Frontal cortex (tissue), 4 donors: ENCODE data around the gene NENF. TPM values are rescaled to one million over a fixed set of nuclear protein-coding genes. Genes with fewer than 3 reads are reported as not detected.
"Not testable (repeated sequence)": the region's sequence is repeated elsewhere in the genome, so short reads cannot be mapped to it uniquely, and the experiment has no call there.

ENCODE experiments used
- DNase-seq, 2 donors: peaks; one replicate each; pipeline ENCODE4 v3.0.0; 2012; ENCODE audit warnings: low spot score in 2 of 2
- FAIRE-seq: peaks from 2 replicates; lab custom pipeline; 2012; peaks lifted over from hg19 to GRCh38; lab: Jason Lieb, UNC
- total RNA-seq: library from RNA; depleted of rRNA; stranded (reverse); fragments of >200 nt; gene quantifications from one replicate; pipeline ENCODE4 v1.2.3, GENCODE V29; 2014
- donor health status: control.
- donor health status: control.
- donor health status: control.

The NENF gene
- total RNA-seq, 1 donor from 2014 or later, result 21.2 TPM

DNA sequence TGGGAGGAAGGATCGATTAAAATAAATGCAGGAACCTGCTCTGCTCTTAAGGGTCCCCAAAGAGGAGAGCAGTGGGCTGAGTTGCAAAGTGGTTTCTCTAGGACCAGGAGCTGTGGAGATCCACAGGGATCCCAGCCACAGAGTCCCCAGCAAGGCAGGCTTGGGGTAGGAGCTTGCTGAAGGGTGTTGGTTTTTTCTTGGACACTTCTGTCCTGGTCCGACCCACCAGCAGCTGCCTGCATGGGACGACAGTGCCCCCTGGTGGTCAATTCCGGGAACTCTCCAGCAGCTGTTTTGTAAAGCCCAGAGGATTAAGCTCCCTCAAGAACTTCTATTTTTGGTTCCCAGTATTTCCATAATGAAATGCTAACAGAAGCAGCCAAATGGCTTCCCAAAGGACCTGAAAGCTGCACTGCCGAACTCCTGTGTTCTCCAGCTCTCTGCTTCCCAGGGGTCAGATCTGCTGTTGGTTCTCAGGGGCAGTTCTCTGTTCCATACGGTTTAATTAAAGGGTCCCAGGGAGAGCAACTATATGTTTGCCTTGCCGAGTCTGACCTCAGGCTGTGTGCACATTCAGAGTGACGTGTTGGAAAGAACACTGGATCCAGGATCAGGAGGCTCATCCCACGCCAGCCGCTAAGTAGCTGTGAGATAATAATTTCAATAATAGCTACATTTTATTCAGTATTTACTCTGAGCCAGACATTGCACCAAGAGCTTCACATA lies 23.2 kb downstream of the NENF start:
- FAIRE-seq (no peak), DNase-seq (peak; percentile 67 to 81)

DNA sequence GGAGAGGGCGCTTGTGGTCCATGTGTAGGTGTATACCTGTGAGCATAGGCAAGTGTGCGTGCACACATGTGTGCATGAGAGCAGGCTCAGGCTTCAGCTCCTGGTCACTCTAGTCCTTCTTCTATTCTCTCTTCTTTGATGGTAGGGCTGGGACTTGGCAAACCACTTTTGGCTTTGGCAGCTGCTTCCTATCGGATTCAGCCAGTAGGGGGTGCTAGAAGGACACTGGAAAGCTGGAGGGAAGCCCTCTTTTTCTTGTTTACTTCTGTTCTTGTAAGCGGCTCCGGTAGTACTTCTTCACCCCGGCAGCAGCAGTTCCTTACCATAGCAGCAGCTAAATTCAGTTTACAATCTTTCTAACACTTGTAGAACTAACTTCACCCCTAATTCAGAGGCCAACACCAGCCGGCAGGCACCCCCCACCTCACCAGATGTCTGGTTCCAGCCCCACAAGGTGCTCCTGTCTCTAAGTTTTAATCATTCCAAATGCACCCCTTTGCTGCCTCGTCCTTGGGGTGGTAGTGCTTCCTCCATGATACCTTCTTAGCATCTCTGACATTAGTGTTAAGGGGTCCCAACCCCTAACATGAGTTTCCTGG lies 25.1 kb downstream of the NENF start:
- DNase-seq (no peak), FAIRE-seq (no peak)

DNA sequence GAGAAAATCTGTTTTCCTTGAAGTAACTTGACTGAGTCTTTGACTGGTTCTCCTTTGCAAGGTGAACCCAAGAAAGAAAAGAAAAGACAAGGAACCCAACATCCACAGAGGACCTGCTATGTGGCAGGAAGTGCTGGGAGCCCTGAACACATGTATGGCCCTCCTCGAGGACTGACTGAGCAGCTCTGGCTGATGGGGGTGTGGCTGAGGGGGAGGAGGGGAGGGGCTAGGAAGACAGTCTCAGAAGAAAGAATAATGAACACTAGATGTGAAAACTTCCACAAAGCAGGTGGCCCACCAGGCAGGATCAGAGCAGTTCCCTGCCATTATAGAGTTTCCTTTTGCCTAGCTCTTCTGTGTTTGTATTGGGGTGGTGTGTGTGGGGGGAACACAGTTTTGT lies 26.1 kb downstream of the NENF start:
- no peak for FAIRE-seq
- no peak for DNase-seq

DNA sequence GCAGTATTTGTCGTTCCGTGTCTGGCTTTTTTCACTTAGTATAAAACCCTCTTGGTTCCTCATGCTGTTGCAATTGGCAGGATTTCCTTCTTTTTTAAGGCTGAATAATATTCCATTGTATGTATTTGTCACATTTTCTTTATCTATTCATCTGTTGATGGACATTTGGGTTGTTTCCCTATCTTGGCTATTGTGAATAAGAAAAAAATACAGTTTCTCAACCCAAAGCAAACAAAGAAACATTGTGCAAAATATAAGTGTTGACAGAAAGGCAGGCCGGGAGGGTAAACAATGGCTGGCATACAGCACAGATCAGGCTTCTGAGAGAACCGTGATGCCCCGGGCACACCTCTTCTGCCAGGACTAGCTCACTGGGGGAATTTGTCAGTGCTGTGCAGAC lies 26.9 kb downstream of the NENF start:
- FAIRE-seq (peak; percentile 94), DNase-seq (peak in 1 of 2 donors; percentile 65)

DNA sequence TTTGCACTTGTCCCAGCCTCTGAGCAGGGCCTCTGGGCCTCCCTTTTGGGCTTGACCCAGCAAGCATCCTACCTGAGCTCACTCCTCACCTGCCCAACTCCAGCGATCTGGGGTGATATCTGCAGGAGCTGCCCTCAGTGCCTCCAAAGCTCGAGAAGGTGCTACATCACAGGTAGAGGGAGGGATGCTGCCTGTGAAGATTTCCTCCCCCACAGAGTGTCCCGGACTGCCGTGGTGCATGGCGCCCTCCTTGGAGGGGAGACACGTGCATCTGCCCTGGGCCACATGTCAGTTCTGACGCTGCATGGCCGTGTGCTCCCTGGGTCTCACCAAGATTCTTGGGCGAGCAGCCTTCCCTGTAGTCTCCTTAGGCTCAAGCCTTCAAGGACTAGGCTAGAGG lies 27.7 kb downstream of the NENF start:
- FAIRE-seq (no peak), DNase-seq (no peak)

DNA sequence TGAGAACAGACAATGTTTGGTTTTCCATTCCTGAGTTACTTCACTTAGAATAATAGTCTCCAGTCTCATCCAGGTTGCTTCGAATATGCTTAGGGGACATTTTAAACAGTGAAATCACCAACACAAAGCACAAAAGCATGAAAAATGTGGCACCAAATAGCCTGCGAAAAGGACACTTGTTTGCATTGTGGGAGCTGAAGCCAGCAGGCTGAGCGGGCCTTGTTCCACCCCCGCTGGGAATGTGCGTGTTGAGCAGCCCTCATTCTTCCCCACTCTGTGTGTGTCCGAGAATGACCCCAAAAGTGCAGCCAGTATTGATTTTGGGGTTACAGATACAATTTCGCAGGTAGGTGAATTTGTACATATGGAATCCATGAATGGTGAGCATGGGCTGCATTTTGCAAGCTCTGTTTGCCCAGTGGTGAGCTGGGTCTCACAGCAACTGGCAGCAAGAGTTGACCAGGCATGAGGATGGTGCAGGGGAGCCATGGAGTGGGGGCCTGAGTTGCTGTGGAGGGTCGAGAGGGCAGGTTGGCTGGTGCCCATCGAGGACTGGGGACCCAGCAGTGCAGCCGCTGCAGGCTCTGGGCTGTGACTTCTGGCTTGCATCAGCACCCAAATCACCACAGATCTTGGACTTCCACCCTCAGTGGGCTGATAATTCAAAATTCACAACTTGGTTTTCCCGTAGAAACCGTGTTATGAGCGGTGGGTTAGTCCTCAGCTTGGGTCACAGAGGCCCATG lies 29.4 kb downstream of the NENF start:
- FAIRE-seq, result no peak
- DNase-seq, result no peak

DNA sequence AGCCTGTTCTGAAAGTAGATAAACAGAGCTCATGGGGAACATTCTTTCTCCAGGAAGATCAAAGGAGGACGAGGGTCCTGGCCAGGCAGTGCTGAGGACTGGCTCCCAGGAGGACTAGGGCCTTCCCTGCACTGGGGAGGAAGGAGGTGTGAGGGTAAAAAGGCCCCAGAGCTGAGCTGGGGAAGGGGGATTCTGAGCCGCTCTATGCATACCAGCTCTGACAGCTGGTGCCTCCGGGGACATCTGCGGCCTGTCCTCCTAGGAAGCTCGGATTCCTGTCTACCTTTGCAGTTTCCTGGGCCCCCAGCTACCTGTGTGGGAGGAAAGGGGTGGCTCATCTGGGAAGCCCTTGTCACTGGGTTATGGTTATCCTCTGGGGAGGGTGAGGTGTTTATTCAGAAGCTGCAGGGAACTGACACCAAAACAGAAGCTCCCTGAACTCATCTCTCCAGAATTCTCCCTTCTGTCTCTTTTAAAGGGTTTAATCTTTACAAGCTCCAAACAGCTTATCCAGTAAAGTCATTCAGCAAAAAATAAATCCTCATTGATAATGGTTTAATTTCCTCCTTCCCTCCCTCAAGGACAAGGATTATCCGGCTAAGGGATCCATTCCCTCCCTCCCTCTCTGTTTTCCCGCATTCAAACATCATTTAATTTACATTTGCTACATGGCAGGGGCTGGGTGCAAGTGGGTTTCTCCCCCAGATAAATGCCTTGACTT lies 31.0 kb downstream of the NENF start:
- FAIRE-seq (no peak), DNase-seq (no peak)

DNA sequence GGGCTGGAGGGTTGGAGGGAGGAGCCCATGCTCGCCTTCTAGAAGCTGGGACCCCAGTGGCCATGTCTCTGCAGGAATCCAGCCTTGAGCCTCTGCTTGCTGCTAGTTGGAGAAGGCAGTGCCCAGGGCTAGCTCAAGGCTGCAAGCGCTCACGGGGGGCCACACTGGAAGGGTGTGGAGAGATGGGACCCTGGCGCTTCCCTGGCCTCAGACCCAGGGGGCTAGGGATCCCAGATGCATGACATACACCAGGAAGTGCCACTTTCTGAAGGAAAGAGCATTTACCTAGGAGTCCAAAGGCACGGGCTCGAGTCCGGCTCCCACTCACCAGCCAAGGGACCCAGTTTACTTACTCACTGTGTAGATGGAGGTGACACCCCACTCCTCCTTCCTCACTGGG lies 32.6 kb downstream of the NENF start:
- DNase-seq, result no peak
- no peak for FAIRE-seq

DNA sequence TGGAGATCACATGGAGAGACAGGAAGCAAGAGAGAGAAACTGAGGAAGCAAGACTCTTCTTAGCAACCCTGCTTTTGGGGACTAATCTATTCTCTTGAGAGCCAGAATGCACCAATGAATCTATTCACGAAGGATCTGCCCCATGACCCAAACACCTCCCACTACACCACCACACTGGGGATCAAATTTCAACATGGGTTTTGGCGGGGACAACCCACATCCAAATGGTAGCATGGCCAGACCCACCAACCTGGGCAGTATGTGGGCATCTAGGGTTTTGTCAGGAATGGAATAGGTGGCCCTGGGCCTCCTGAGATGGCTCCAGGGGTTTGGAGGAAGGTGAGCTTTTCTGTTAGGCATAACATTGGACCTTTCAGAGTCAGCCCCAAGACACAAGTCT lies 33.7 kb downstream of the NENF start:
- no peak for FAIRE-seq
- DNase-seq, result no peak

DNA sequence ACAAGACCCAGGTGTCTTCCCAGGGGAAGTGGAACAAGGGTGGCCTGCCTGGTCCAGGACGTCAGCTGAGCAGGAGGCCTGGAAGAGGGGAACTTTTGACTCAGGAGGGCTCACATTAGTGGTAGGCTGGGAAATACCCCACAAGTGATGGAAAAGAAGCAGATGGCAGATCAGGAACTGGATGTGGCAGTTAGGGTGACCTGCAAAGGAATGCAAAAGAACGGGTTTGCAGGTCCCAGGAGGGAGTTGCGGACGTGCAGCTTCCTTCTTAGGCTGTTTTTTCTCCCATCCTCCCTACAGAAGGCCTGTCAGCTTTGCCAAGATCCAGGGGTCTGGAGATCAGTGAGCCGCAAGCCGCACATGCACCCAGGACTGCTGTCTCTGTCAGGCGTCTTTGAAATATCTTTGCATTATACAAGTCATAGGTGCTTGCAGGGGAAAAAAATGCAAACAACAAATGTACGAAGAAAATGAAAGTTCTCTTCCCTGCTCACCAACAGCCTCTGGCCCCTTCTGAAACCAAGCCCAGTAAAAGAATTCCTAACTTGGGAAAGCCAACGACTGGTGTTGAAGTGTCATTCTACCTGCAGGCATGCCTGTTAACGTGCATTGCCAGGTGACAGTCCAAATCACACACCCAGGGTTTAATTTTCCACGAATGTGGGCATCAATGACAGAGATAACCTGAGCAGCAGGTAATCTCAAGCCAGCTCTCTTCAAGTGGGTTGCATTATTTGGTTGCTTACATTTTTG lies 34.4 kb downstream of the NENF start:
- FAIRE-seq (no peak), DNase-seq (no peak)

DNA sequence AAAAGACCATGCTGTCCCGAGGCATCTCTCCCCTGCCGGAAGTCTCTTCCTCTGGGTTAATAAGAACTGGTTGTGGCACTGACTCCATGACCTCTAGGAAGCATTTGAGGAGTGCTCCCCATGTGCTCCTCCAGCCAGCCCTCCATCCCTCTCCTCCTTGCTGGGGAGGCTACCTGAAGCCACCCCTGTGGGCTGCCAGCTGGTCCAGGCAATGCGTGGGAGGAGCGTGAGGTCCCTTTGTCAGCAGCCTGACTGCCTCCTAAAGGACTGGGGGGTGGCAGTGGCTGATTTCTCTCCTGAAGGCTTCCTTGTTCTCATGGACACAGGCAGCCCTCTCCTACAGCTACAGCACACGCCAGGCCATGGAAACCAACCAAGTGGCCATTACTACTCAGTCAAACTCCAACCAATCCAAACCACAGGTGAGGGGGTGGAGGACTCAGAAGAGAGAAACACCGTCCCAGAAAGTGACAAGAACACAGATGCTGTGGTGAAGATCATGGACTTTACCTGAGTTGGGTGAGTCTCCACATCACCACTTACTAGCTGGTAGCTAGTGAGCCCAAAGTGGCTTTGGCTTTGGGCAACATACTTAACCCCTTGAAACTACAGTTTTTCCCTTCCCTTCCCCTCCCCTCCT lies 35.2 kb downstream of the NENF start:
- peak; percentile 52 to 53 for DNase-seq
- FAIRE-seq, result no peak

DNA sequence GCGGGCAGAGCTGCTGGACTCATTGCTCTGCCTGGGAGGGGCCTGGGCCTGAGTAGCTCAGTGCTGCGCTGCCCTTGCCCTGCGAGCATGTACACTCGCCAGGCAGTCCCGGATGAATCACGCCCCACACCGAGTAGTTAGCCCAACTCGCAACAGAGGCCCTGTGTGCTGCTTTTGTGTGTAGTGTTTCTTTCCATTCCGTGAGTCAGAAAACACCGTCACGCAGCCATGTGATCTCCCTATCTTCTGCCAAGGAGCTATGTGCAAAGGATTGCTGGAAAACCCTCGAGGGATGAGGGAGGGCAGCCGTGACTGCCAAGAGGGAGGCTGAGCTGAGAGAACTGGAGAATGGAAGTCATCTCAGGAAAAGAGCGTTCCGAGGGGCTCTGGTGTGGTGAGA lies 37.3 kb downstream of the NENF start:
- peak; percentile 69 to 81 for DNase-seq
- FAIRE-seq, result no peak

DNA sequence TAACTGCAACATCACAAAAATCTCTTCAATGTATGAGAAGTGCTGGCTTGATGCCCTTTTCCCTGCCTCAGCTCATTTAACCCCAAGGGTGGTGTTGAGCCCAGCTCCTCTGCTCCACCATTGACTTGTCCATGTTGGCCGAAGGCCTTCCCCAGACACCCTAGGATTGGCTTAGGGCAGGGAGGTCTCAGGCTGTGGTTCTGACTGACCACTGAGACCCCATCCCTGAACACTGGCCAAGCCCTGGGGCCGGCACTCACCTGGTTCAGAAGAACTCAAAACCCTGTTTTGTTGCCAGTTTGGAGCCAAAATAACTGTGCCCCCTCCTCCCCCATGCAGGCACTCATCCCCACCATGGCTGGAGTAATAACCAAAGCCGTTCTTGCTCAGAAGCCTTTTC lies 38.6 kb downstream of the NENF start:
- FAIRE-seq, result no peak

DNA sequence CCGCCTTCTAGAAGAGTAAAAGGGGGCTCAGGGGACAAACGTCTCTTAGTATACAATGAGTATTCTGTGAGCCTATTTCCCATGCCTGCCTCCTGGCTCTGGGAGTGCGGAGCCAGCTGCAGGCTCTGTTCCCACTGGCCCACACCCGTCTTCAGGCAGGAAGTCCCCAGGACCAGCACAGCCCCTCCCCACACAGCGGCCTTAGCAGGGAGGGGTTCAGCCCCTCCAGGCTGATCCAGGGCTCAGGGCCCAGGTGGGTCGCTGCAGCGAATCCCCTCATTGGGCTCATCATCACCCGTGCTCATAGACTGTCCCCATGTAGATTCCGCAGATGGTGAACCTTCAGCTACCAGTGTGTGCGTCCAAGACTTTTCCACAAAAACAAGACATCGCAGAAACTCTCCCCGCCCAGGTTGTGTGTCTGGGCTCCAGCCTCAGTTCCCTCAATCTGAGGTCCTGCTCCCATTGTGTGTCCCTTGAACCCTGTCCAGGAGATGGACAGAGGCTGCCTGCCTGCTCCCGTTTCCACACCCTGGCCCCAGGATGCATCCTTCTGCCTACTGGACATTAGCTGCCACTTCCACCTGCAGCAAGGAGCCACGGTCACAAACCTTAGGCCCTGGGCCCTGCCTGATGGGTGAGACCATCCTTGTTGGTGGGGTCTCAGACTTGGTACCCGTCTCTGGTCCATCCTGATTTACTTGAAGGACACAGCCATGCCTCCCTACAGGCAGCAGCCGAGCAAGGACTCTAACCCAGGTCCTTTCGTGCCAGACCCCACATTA lies 39.4 kb downstream of the NENF start:
- FAIRE-seq (no peak), DNase-seq (no peak)

More for the DNA sequence above, 38.6 kb downstream of the NENF start:
- DNase-seq, result no peak

DNA sequence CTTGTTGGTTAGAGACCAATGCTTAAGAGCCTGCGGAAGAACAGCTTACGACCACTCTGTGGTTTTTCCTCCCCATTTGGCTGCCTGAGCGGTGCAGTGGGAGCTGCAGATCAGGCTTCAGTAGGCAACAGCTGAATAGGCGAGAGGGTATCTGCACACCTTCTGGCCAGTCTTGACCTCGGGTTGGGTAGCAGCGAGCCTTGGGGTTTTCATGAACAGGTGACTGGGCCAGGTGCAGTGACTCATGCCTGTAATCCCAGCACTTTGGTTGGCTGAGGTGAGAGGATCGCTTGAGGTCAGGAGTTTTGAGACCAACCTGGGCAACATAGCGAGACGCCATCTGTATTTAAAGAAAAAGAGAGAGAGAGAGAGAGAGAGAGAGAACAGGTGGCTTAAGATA lies 41.0 kb downstream of the NENF start:
- FAIRE-seq (no peak), DNase-seq (no peak)

DNA sequence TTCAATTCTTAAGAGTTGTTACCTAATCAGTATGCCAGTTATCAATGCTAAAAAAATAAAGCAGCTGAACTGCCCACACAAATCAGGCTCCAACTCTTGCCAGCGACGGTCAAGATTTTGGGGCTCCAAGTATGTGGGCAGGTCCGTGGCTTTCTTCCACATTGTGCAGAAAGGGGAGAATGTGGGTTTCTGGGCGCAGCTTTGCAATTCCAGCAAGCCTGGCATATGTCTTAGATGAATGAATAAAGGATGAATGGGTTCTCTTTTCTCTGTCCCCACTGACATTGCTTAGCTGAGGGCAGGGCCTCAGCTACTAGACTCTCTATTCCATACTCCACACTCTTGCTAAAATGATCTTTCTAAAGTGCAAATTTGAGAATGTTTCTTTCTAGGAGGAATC lies 42.4 kb downstream of the NENF start:
- FAIRE-seq (no peak), DNase-seq (no peak)

DNA sequence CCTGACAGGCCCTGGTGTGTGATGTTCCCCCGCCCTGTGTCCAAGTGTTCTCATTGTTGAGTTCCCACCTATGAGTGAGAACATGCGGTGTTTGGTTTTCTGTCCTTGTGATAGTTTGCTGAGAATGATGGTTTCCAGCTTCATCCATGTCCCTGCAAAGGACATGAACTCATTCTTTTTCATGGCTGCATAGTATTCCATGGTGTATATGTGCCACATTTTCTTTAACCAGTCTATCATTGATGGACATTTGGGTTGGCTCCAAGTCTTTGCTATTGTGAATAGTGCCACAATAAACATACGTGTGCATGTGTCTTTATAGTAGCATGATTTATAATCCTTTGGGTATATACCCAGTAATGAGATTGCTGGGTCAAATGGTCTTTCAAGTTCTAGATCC lies 43.1 kb downstream of the NENF start:
- FAIRE-seq, DNase-seq: not testable (repeated sequence)

DNA sequence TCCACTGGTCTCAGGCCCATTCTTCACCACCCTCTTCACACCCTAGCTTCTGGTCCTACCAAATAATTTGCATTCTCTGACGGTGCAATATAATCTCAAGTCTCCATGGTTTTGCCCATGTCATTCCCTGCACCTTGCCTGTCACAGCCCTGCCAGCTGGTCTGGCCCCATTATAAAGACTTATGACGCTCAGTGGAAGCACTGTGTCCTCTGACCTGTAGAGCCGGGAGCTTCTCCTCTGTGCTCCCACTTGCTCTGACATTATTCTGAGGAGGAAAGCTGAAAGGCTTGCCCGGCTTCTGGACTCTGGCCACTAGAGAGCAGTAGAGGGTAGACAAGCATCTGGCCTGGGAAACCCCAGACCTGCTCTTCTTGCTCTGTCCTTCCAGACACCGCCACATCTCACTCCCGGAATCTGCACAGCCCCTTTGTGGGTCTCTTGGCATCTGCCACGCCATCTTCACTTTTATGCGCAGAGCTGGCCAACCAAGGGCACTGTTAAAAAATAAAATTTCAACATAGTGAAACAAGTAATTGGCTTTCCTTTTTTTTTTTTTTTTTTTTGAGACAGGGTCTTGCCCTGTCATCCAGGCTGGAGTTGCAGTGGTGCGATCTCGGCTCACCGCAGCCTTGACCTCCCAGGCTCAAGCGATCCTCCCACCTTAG lies 44.4 kb downstream of the NENF start:
- no peak for FAIRE-seq
- DNase-seq, result peak; percentile 68 to 84
